CD14-positive monocyte (primary cell): ENCODE results near the gene TRPM5. TPM values are rescaled to one million over a fixed set of nuclear protein-coding genes. Genes with fewer than 3 reads are reported as not detected.

Experiments
- DNase-seq, 3 donors: peaks; one replicate each; pipeline ENCODE4 v3.0.0-alpha.2; 2011 to 2022
- H2AFZ ChIP-seq: 2 replicates; pipeline ENCODE4 v1.6.0; 2012; ENCODE audit warnings: mild to moderate bottlenecking, low read depth, low read length, inconsistent platforms; ENCODE audit not compliant: insufficient read depth, poor library complexity, severe bottlenecking
- H3K27ac ChIP-seq, 2 donors: 1 replicate in 1 of 2; 2 replicates in 1 of 2; pipeline ENCODE4 v1.5.1; 2012 to 2013; ENCODE audit warnings: low read length in 2 of 2, control low read depth in 1 of 2, inconsistent platforms in 1 of 2, low read depth in 1 of 2, mild to moderate bottlenecking in 1 of 2
- H3K27me3 ChIP-seq, 2 donors: one replicate each; pipeline versions ENCODE4 v1.6.0 to v1.6.1; 2011 to 2013; ENCODE audit warnings: low read length in 2 of 2; ENCODE audit not compliant: control insufficient read depth in 2 of 2, insufficient read depth in 2 of 2
- H3K36me3 ChIP-seq, 2 donors: replicated peaks in 1 of 2; 1 replicate in 1 of 2; 2 replicates in 1 of 2; pipeline versions ENCODE4 v1.5.1 to v1.6.1; 2012 to 2013; ENCODE audit warnings: low read length in 2 of 2, control low read depth in 1 of 2, inconsistent platforms in 1 of 2, mild to moderate bottlenecking in 1 of 2; ENCODE audit not compliant: insufficient read depth in 2 of 2, control insufficient read depth in 1 of 2
- H3K4me1 ChIP-seq, 2 donors: 1 replicate in 1 of 2; 2 replicates in 1 of 2; pipeline versions ENCODE4 v1.5.1 to v1.6.1; 2012 to 2013; ENCODE audit warnings: low read length in 2 of 2, control low read depth in 1 of 2, inconsistent platforms in 1 of 2, mild to moderate bottlenecking in 1 of 2, moderate library complexity in 1 of 2; ENCODE audit not compliant: insufficient read depth in 2 of 2, control insufficient read depth in 1 of 2
- H3K4me2 ChIP-seq: replicated peaks from 2 replicates; pipeline ENCODE3; 2012; ENCODE audit warnings: low read length, moderate library complexity, mild to moderate bottlenecking; ENCODE audit not compliant: poor library complexity, severe bottlenecking; ENCODE audit errors: extremely low read depth
- H3K4me3 ChIP-seq, 3 experiments: fragments of 200-600 bp in 1 of 3; sonication (generic) in 1 of 3; replicated peaks in 1 of 3; 1 replicate in 2 of 3; 2 replicates in 1 of 3; pipeline ENCODE4 v1.5.1; 2011 to 2013; ENCODE audit warnings: low read length in 3 of 3, mild to moderate bottlenecking in 3 of 3, control low read depth in 2 of 3, low read depth in 2 of 3, inconsistent platforms in 1 of 3, moderate library complexity in 1 of 3
- H3K79me2 ChIP-seq: 2 replicates; pipeline ENCODE4 v1.6.0; 2012; ENCODE audit warnings: mild to moderate bottlenecking, control low read depth, inconsistent platforms, low read length, moderate library complexity; ENCODE audit not compliant: insufficient read depth
- H3K9ac ChIP-seq: 2 replicates; pipeline ENCODE4 v1.6.0; 2017; ENCODE audit warnings: low read length, mild to moderate bottlenecking; ENCODE audit not compliant: insufficient read depth, poor library complexity, severe bottlenecking
- H3K9me3 ChIP-seq, 2 donors: replicated peaks in 1 of 2; 1 replicate in 1 of 2; 2 replicates in 1 of 2; pipeline versions ENCODE4 v1.5.1 to v1.6.1; 2012 to 2013; ENCODE audit warnings: low read length in 2 of 2, control low read depth in 1 of 2; ENCODE audit not compliant: control insufficient read depth in 1 of 2, insufficient read depth in 1 of 2
- H4K20me1 ChIP-seq: 2 replicates; pipeline ENCODE4 v1.6.0; 2012; ENCODE audit warnings: mild to moderate bottlenecking, low read length, control low read depth, moderate library complexity; ENCODE audit not compliant: insufficient read depth
- H3K27ac Mint-ChIP-seq, 7 donors: one replicate each; pipeline ENCODE4 v1.8.0; 2020; ENCODE audit warnings: mild to moderate bottlenecking in 7 of 7, mixed read lengths in 7 of 7, moderate library complexity in 6 of 7, inconsistent platforms in 2 of 7
- H3K27me3 Mint-ChIP-seq, 3 donors: one replicate each; pipeline ENCODE4 v1.8.0; 2021 to 2022; ENCODE audit warnings: low read depth in 3 of 3, mild to moderate bottlenecking in 3 of 3, mixed read lengths in 3 of 3, moderate library complexity in 3 of 3, inconsistent platforms in 1 of 3
- H3K36me3 Mint-ChIP-seq, 2 donors: one replicate each; pipeline ENCODE4 v1.8.0; 2020; ENCODE audit warnings: mixed read lengths in 2 of 2, inconsistent platforms in 1 of 2, mild to moderate bottlenecking in 1 of 2
- H3K4me1 Mint-ChIP-seq: one replicate; pipeline ENCODE4 v1.8.0; 2020; ENCODE audit warnings: mild to moderate bottlenecking, mixed read lengths
- H3K4me3 Mint-ChIP-seq, 2 donors: one replicate each; pipeline ENCODE4 v1.8.0; 2020; ENCODE audit warnings: mild to moderate bottlenecking in 2 of 2, mixed read lengths in 2 of 2, moderate library complexity in 1 of 2
- H3K9me3 Mint-ChIP-seq, 7 donors: one replicate each; pipeline ENCODE4 v1.8.0; 2020 to 2022; ENCODE audit warnings: mixed read lengths in 7 of 7, mild to moderate bottlenecking in 6 of 7, moderate library complexity in 6 of 7, inconsistent platforms in 2 of 7
- WGBS: methylation state at CpG from one replicate; pipeline ENCODE4 v1.1.5; 2013; ENCODE audit warnings: missing lambda C conversion rate; ENCODE audit not compliant: insufficient coverage; 5-methylcytosine and 5-hydroxymethylcytosine counted together
- intact Hi-C, 2 donors: fragments of 100-400 bp; cut with micrococcal nuclease; formaldehyde crosslinking; loops; one replicate each; pipeline versions ENCODE4 v1.15.0 to v1.15.1; 2023
- polyA plus RNA-seq, 3 donors: library from polyadenylated mRNA; depleted of rRNA in 1 of 3; unstranded in 2 of 3; stranded (reverse) in 1 of 3; fragments of 300-500 nt in 2 of 3; fragments of >200 nt in 1 of 3; fragmentation: Illumina TruSeq in 2 of 3; gene quantifications; 1 replicate in 2 of 3; 2 replicates in 1 of 3; pipeline ENCODE4 v1.2.3, GENCODE V29; 2012 to 2021
- TF ChIP-seq, protein P1 (sequence below): fragments of 200-600 bp; IDR thresholded peaks from one replicate; pipeline ENCODE4 v1.8.0; 2022; ENCODE audit warnings: antibody characterized with exemption, mild to moderate bottlenecking

Gene TRPM5
- polyA plus RNA-seq, 3 donors, result 0.03 TPM; not detected in 2

DNA sequence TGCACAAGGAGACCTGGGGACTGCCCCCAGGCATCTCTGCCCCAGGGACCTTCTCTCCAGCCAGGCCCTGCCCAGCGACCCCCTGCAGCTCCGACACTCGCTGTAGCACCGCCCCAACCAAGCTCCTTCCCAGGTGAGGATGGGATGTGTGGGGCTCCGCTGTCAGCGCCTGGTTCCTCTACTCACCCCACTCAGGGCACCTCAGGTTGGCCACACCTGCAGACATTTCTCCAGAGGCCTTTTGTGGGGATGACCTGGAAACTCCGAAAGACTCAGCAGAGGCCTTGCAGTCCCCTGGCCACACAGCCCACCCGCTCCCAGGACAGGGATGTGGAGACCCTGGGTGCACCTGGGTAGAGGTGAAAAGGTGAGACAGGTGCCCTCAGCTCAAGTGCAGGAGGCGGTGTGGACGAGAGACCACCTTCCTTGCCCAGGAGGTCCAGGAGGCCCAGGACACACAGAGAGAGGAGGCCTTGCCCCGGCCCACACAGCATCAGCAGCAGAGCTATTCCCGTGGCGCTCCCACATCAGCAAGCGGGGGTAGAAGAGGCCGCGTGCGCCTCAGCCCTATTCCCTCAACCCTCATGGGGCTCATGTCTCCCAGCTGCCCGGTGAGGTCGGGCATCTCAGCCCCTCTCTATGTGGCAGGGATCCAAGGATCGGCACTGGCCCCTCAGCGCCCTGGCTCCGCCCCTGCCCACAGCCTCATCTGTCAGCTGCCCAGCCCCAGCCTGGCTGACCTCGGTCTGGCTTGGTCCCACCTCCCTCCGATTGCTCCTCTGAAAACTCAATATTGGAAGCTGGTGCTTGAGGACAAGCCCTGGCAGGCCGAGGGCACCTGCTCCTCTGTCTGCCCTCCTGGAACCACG, 20.9 kb downstream of the TRPM5 start:
- intact Hi-C loops, result no loop called here
- H3K4me2 ChIP-seq, result no peak overlapping the region
- TF ChIP-seq, protein P1, sequence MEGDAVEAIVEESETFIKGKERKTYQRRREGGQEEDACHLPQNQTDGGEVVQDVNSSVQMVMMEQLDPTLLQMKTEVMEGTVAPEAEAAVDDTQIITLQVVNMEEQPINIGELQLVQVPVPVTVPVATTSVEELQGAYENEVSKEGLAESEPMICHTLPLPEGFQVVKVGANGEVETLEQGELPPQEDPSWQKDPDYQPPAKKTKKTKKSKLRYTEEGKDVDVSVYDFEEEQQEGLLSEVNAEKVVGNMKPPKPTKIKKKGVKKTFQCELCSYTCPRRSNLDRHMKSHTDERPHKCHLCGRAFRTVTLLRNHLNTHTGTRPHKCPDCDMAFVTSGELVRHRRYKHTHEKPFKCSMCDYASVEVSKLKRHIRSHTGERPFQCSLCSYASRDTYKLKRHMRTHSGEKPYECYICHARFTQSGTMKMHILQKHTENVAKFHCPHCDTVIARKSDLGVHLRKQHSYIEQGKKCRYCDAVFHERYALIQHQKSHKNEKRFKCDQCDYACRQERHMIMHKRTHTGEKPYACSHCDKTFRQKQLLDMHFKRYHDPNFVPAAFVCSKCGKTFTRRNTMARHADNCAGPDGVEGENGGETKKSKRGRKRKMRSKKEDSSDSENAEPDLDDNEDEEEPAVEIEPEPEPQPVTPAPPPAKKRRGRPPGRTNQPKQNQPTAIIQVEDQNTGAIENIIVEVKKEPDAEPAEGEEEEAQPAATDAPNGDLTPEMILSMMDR, result no peak
- no peak overlapping the region for H3K27ac ChIP-seq
- no peaks in the 10 kb centered on the region for H3K9me3 ChIP-seq
- no peak overlapping the region for H3K9ac ChIP-seq
- H3K4me1 ChIP-seq, result peaks cover 4 to 6% of the 10 kb centered on the region in 2 donors
- no peaks in the 10 kb centered on the region for H4K20me1 ChIP-seq
- DNase-seq, result no peak
- 78% methylated on average over 12 of the region's 26 CpGs for WGBS
- no peaks in the 10 kb centered on the region for H3K36me3 ChIP-seq
- Mint-ChIP-seq H3K4me3 (no peak overlapping the region), H3K9me3 (peaks cover 0 to 3% (median 0%) of the 10 kb centered on the region in 7 donors), H3K4me1 (peaks cover 2% of the 10 kb centered on the region), H3K27ac (no peak overlapping the region), H3K36me3 (no peaks in the 10 kb centered on the region), H3K27me3 (peaks cover 2 to 23% (median 9%) of the 10 kb centered on the region in 3 donors)
- no peaks in the 10 kb centered on the region for H3K27me3 ChIP-seq
- H2AFZ ChIP-seq, result no peak overlapping the region
- H3K4me3 ChIP-seq, result no peak overlapping the region
- no peaks in the 10 kb centered on the region for H3K79me2 ChIP-seq

DNA sequence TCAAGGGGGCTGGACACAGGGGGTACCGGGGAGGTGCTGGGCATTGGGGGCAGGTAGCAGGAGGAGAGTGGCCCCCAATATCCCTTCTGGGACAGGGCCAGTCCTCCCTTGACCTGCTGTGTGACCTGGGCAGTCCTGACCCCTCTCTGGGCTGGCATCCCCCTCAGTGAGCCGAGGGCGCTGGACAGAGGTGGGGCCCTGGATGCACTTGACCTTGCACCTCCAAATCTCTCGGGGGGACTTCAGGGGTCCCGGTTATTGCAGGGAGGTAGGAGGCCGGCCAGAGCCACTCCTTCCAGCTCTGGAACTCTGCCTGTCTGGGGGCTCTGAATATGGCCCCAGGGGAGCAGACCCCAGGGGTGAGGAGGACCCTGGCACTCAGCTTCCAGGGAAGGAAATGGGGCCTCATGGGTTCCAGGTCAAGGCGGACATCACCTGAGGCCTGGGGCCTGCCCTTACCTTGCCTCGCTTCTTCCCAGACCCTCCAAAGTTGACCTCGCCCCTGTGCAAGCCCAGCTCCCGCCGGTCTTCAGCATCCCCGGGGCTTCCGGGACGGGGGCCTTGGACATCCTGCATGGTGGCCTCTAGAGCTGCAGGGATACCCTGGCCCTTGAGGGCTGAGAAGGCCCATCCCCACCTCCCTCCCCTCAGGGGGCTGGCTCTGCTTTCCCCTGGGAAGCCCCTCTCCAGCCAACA, 21.7 kb downstream of the TRPM5 start:
- 94% methylated on average over 14 of the region's 14 CpGs for WGBS
- Histone ChIP-seq H3K27ac (no peak overlapping the region), H3K9me3 (no peaks in the 10 kb centered on the region), H3K27me3 (no peaks in the 10 kb centered on the region), H3K4me1 (peaks cover 4 to 6% of the 10 kb centered on the region in 2 donors), H3K9ac (no peak overlapping the region), H4K20me1 (no peaks in the 10 kb centered on the region), H3K79me2 (no peaks in the 10 kb centered on the region), H2AFZ (no peak overlapping the region), H3K36me3 (no peaks in the 10 kb centered on the region), H3K4me2 (no peak overlapping the region), H3K4me3 (no peak overlapping the region)
- H3K27me3 Mint-ChIP-seq, result peaks cover 2 to 23% (median 9%) of the 10 kb centered on the region in 3 donors
- no peak overlapping the region for H3K27ac Mint-ChIP-seq
- intact Hi-C loops, result no loop called here
- no peak for DNase-seq
- no peak overlapping the region for H3K4me3 Mint-ChIP-seq
- peaks cover 0 to 3% (median 0%) of the 10 kb centered on the region in 7 donors for H3K9me3 Mint-ChIP-seq
- H3K36me3 Mint-ChIP-seq, result no peaks in the 10 kb centered on the region
- H3K4me1 Mint-ChIP-seq, result peaks cover 2% of the 10 kb centered on the region
- TF ChIP-seq, protein P1, result no peak
